ENCODE measurements around the gene SOX2. TPM values are rescaled to one million over a fixed set of nuclear protein-coding genes. Genes with fewer than 3 reads are reported as not detected.

The SOX2 gene
- total RNA-seq, 1 experiment from 2014 or later = 307 TPM

- H3K27me3 Mint-ChIP-seq (ENCODE audit: low read depth) = peaks cover 2% of the 10 kb centered on the region
Measured at GRCh38 chr3:181722156-181722555, 10.4 kb downstream of the SOX2 start.

More at GRCh38 chr3:181722156-181722555, 10.4 kb downstream of the SOX2 start:
- no peak overlapping the region for H3K9ac ChIP-seq (ENCODE audit: extremely low read depth, insufficient read length, low read length)
- H3K14ac ChIP-seq (ENCODE audit: insufficient read depth, low read length) = no peak overlapping the region
- peak overlapping the region in 2 of 3 experiments; percentile 87 to 89; a peak in 4 of 7 replicates for H3K27ac Mint-ChIP-seq
- peaks cover 9% of the 10 kb centered on the region; the same call in 1 of the 2 replicates for H3K27me3 ChIP-seq (ENCODE audit: insufficient read depth, low read length)
- H3K18ac ChIP-seq (ENCODE audit: insufficient read length, low read depth, low read length) = no peak overlapping the region
- no peaks in the 10 kb centered on the region for H3K9me3 Mint-ChIP-seq
- H2BK20ac ChIP-seq (ENCODE audit: low read depth, low read length, poor library complexity, severe bottlenecking) = no peak overlapping the region
- peak overlapping the region in 1 of 2 experiments; percentile 43; a peak in 2 of 5 replicates for H3K4me3 Mint-ChIP-seq
- no peak overlapping the region for H2BK5ac ChIP-seq (ENCODE audit: insufficient read length, low read length)
- H3K56ac ChIP-seq (ENCODE audit: insufficient read length, low read depth, low read length) = no peak overlapping the region
- no peak overlapping the region for H3K23ac ChIP-seq (ENCODE audit: insufficient read length, low read depth, low read length)
- no peak for DNase-seq
- no peaks in the 10 kb centered on the region for H3K79me1 ChIP-seq (ENCODE audit: insufficient read depth, low read depth, low read length, poor library complexity, severe bottlenecking)
- H4K91ac ChIP-seq (ENCODE audit: insufficient read length, low read depth, low read length) = no peak overlapping the region
- H2AFZ ChIP-seq (ENCODE audit: low read length) = no peak overlapping the region
- no peak overlapping the region for H2BK15ac ChIP-seq (ENCODE audit: low read depth, low read length)
- no CpG with 5 or more reads among the region's 4 CpGs for WGBS (ENCODE audit: extremely low coverage, insufficient read length, low lambda C conversion rate)
- H2BK120ac ChIP-seq (ENCODE audit: low read depth, low read length, poor library complexity, severe bottlenecking) = no peak overlapping the region
- H3K4me1 ChIP-seq (ENCODE audit: insufficient read depth, low read length) = peaks cover 20% of the 10 kb centered on the region
- peaks cover 26% of the 10 kb centered on the region for H3K23me2 ChIP-seq (ENCODE audit: insufficient read length, low read depth, low read length, poor library complexity, severe bottlenecking)
- H3K4ac ChIP-seq (ENCODE audit: low read depth, low read length) = no peak overlapping the region
- H3K79me2 ChIP-seq (ENCODE audit: insufficient read depth, low read length) = peaks cover 9% of the 10 kb centered on the region; the same call in 1 of the 2 replicates
- H3K4me2 ChIP-seq (ENCODE audit: insufficient read depth, insufficient read length, low read length) = peak overlapping the region; percentile 38
- H3K36me3 Mint-ChIP-seq (ENCODE audit: insufficient read depth in 1 of 3, low read depth in 3 of 3) = peaks cover 4 to 49% (median 47%) of the 10 kb centered on the region in 3 experiments; a peak in 5 of 7 replicates
- no peak overlapping the region for H3K27ac ChIP-seq (ENCODE audit: insufficient read length, low read depth, low read length)
- H4K5ac ChIP-seq (ENCODE audit: insufficient read length, low read depth, low read length) = no peak overlapping the region
- no peaks in the 10 kb centered on the region for H4K20me1 ChIP-seq (ENCODE audit: control insufficient read depth, insufficient read depth, insufficient read length)
- no peaks in the 10 kb centered on the region for H3K9me3 ChIP-seq (ENCODE audit: control insufficient read depth, low read depth, low read length)
- no peak overlapping the region for H2AK5ac ChIP-seq (ENCODE audit: insufficient read length, low read length)
- peaks cover 81 to 92% of the 10 kb centered on the region in 2 experiments for H3K4me1 Mint-ChIP-seq
- H3T11ph ChIP-seq (ENCODE audit: low read length) = no peak overlapping the region
- TF ChIP-seq CTCF (conservative IDR thresholded peaks at IDR 0.05) = no peak
- H4K8ac ChIP-seq (replicated peaks; ENCODE audit: insufficient read length, low read depth, low read length) = no peak overlapping the region
- no peak overlapping the region for H2BK12ac ChIP-seq (ENCODE audit: insufficient read length, low read depth, low read length)

Measured in H9 (cell line).